HepG2 (cell line): ENCODE data around the gene INSR. TPM values are rescaled to one million over a fixed set of nuclear protein-coding genes. Genes with fewer than 3 reads are reported as not detected.

Source experiments
- E2F2 ChIP-seq: sonication (generic); formaldehyde crosslinking; IDR thresholded peaks from 2 replicates; pipeline ENCODE4 v1.4.0; 2020; ENCODE audit warnings: missing genetic modification reagents, borderline replicate concordance
- ELF4 ChIP-seq: sonication (generic); formaldehyde crosslinking; IDR thresholded peaks from 2 replicates; pipeline ENCODE4 v1.5.0; 2020; ENCODE audit warnings: missing genetic modification reagents, mild to moderate bottlenecking, moderate library complexity, borderline replicate concordance
- GMEB2 ChIP-seq: IDR thresholded peaks from 2 replicates; pipeline ENCODE4 v1.6.1; 2016; ENCODE audit warnings: missing biosample characterization, missing genetic modification reagents, low read depth
- KDM5B ChIP-seq: sonication (generic); formaldehyde crosslinking; IDR thresholded peaks from 2 replicates; pipeline ENCODE4 v1.4.0; 2020; ENCODE audit warnings: missing genetic modification reagents, mild to moderate bottlenecking, borderline replicate concordance
- KMT2A ChIP-seq: sonication (generic); formaldehyde crosslinking; IDR thresholded peaks from 2 replicates; pipeline ENCODE4 v1.4.0; 2020; ENCODE audit warnings: missing genetic modification reagents
- MXD3 ChIP-seq: IDR thresholded peaks from 2 replicates; pipeline ENCODE4 v1.6.1; 2016; ENCODE audit warnings: mild to moderate bottlenecking, missing biosample characterization, missing genetic modification reagents
- MYNN ChIP-seq: sonication (generic); formaldehyde crosslinking; IDR thresholded peaks from 2 replicates; pipeline ENCODE4 v1.4.0; 2020; ENCODE audit warnings: mild to moderate bottlenecking, low read depth, missing genetic modification reagents
- NR0B2 ChIP-seq: sonication (generic); formaldehyde crosslinking; IDR thresholded peaks from 2 replicates; pipeline ENCODE4 v1.4.0; 2020; ENCODE audit warnings: mild to moderate bottlenecking, missing genetic modification reagents
- NR2F1 ChIP-seq, 2 experiments: fragments of 450-650 bp in 1 of 2; formaldehyde crosslinking in 1 of 2; IDR thresholded peaks; 2 replicates each; pipeline versions ENCODE4 v1.5.0 to v1.6.1; 2016 to 2020; ENCODE audit warnings: mild to moderate bottlenecking in 1 of 2, missing compliant biosample characterization in 1 of 2, missing genetic modification reagents in 1 of 2, moderate library complexity in 1 of 2
- PHB2 ChIP-seq: fragments of 450-650 bp; IDR thresholded peaks from 2 replicates; pipeline ENCODE4 v1.6.1; 2018; ENCODE audit not compliant: partially characterized antibody
- SIX4 ChIP-seq: sonication (generic); formaldehyde crosslinking; IDR thresholded peaks from 2 replicates; pipeline ENCODE4 v1.4.0; 2020; ENCODE audit warnings: missing genetic modification reagents
- SYNCRIP ChIP-seq: fragments of 200-400 bp; formaldehyde crosslinking; IDR thresholded peaks from 2 replicates; pipeline ENCODE4 v1.6.1; 2018; ENCODE audit warnings: mild to moderate bottlenecking, low read depth, low read length; ENCODE audit not compliant: insufficient read depth
- THRA ChIP-seq: sonication (generic); formaldehyde crosslinking; IDR thresholded peaks from 2 replicates; pipeline ENCODE4 v1.4.0; 2020; ENCODE audit warnings: missing genetic modification reagents, borderline replicate concordance
- ZBTB33 ChIP-seq: sonication (generic); formaldehyde crosslinking; IDR thresholded peaks from 2 replicates; pipeline ENCODE4 v1.4.0; 2020; ENCODE audit warnings: missing genetic modification reagents
- ZNF138 ChIP-seq: sonication (generic); formaldehyde crosslinking; IDR thresholded peaks from 2 replicates; pipeline ENCODE4 v1.5.0; 2020; ENCODE audit warnings: mild to moderate bottlenecking, low read depth, missing genetic modification reagents
- ZNF281 ChIP-seq: sonication (generic); formaldehyde crosslinking; IDR thresholded peaks from 2 replicates; pipeline ENCODE4 v1.4.0; 2020; ENCODE audit warnings: missing genetic modification reagents, borderline replicate concordance
- ZNF367 ChIP-seq: sonication (generic); formaldehyde crosslinking; IDR thresholded peaks from 2 replicates; pipeline ENCODE4 v1.4.0; 2020; ENCODE audit warnings: missing genetic modification reagents, borderline replicate concordance
- ZNF761 ChIP-seq: sonication (generic); formaldehyde crosslinking; conservative IDR thresholded peaks from 2 replicates; pipeline ENCODE4 v1.4.0; 2020; ENCODE audit warnings: mild to moderate bottlenecking, missing genetic modification reagents
- ZSCAN25 ChIP-seq: sonication (generic); formaldehyde crosslinking; IDR thresholded peaks from 2 replicates; pipeline ENCODE4 v1.8.0; 2022; ENCODE audit warnings: mild to moderate bottlenecking, missing genetic modification reagents
- polyA plus RNA-seq, 8 experiments: library from polyadenylated mRNA; depleted of rRNA in 3 of 8; stranded (reverse) in 7 of 8; unstranded in 1 of 8; fragments of >200 nt; fragmentation: Illumina TruSeq in 4 of 8; extraction: Trizol in 4 of 8; gene quantifications; 2 replicates each; pipeline versions ENCODE4 v1.2.1 to v1.2.3, GENCODE V29; 2011 to 2016; ENCODE audit warnings: low read depth in 4 of 8, missing spikeins in 1 of 8, mixed read lengths in 1 of 8; ENCODE audit not compliant: insufficient read depth in 1 of 8
- total RNA-seq, 5 experiments: library from RNA; depleted of rRNA; stranded (reverse); fragments of >200 nt; fragmentation: Illumina TruSeq; extraction: Trizol; gene quantifications; 2 replicates each; pipeline ENCODE4 v1.2.3, GENCODE V29; 2016; ENCODE audit warnings: low read depth in 1 of 5

Gene INSR
- total and polyA plus RNA-seq, 2 of the 13 experiments (the other 11 are each of a cell fraction or from before 2014, with no cell fraction given) = 24.2 to 29.8 TPM

- TF ChIP-seq ZNF281 (CRISPR knock-in tag) (no peak), PHB2 (no peak), MXD3 (CRISPR knock-in tag) (no peak), ZBTB33 (no peak), KDM5B (CRISPR knock-in tag) (no peak; the same call in 1 of the 2 replicates), ELF4 (CRISPR knock-in tag) (no peak), NR2F1 (CRISPR knock-in tag; IDR thresholded peaks at IDR 0.05) (no peak), E2F2 (CRISPR knock-in tag) (no peak), ZNF761 (CRISPR knock-in tag) (no peak), NR0B2 (no peak), MYNN (no peak), SYNCRIP (no peak), ZNF367 (no peak), KMT2A (CRISPR knock-in tag) (no peak), SIX4 (CRISPR knock-in tag) (no peak), ZNF138 (no peak), GMEB2 (CRISPR knock-in tag) (no peak), THRA (CRISPR knock-in tag) (peak; percentile 27; the same call in 1 of the 2 replicates), ZSCAN25 (CRISPR knock-in tag) (no peak)
Measured at GRCh38 chr19:7197119-7197759, 97.0 kb downstream of the INSR start (continued).
